ENCODE data around the gene ACTMAP.

ACTMAP gene

DNA sequence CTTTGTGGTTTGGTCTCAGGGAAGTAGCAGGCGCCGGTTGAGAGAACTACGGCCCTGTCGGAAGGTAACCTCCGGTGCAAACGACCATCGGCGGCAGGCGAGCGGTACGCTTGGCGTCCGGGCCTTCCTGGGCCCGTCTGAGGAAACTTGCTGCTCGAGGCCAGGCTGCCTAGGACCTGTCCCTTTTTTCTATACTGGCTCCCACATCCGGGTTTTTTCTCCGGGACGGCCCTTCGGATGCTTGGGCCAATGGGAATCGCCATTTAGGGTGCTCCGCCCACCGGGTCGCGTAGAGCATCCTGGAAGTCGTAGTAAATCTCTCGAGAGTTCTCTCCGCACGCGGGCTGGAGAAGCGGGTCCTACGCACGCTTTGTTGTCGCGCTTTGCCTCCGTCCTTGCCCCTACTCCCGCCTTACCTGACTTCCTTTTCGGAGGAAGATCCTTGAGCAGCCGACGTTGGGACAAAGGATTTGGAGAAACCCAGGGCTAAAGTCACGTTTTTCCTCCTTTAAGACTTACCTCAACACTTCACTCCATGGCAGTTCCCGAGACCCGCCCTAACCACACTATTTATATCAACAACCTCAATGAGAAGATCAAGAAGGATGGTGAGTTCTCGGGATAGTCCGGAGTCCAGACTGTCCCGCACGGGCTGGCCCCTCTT is 729 bp upstream of the ACTMAP start, which contains the start of gene SNRPA (continued):
- TF ChIP-seq KLF17 (tag by site-specific recombination; IDR thresholded peaks at IDR 0.05) (no peak), ZNF558 (tag by site-specific recombination; IDR thresholded peaks at IDR 0.05) (0 out of 2 replicates have a peak, but pooled peaks have one; percentile 19), ZNF114 (tag by site-specific recombination; IDR thresholded peaks at IDR 0.05) (no peak), OSR2 (tag by site-specific recombination; IDR thresholded peaks at IDR 0.05) (no peak), ZNF398 (tag by site-specific recombination; IDR thresholded peaks at IDR 0.05) (no peak), PATZ1 (tag by site-specific recombination; IDR thresholded peaks at IDR 0.05) (no peak; the same call in 1 of the 2 replicates), ZNF76 (tag by site-specific recombination; IDR thresholded peaks at IDR 0.05; ENCODE audit: borderline replicate concordance, low read depth) (peak; percentile 83), ZBTB7A (tag by site-specific recombination; IDR thresholded peaks at IDR 0.05; ENCODE audit: low read depth) (no peak), ZBTB21 (tag by site-specific recombination; IDR thresholded peaks at IDR 0.05) (no peak; the same call in 1 of the 2 replicates), ZNF529 (tag by site-specific recombination; IDR thresholded peaks at IDR 0.05; ENCODE audit: insufficient replicate concordance) (no peak), ZNF341 (tag by site-specific recombination; IDR thresholded peaks at IDR 0.05; ENCODE audit: low read depth) (peak; percentile 95), ZEB2 (tag by site-specific recombination; IDR thresholded peaks at IDR 0.05) (peak; percentile 23; the same call in 1 of the 2 replicates), ZBTB6 (tag by site-specific recombination; IDR thresholded peaks at IDR 0.05) (peak; percentile 19; the same call in 1 of the 2 replicates), ZNF585B (tag by site-specific recombination; IDR thresholded peaks at IDR 0.05) (no peak), ZNF433 (tag by site-specific recombination; IDR thresholded peaks at IDR 0.05; ENCODE audit: low read depth) (no peak), KLF16 (tag by site-specific recombination; IDR thresholded peaks at IDR 0.05) (no peak; the same call in none of the 2 replicates), ZNF112 (tag by site-specific recombination; IDR thresholded peaks at IDR 0.05) (no peak), ZNF239 (tag by site-specific recombination; IDR thresholded peaks at IDR 0.05) (no peak), ZNF16 (tag by site-specific recombination; IDR thresholded peaks at IDR 0.05; ENCODE audit: low read depth) (no peak), ZNF184 (tag by site-specific recombination; IDR thresholded peaks at IDR 0.05) (no peak), ZNF202 (tag by site-specific recombination; IDR thresholded peaks at IDR 0.05; ENCODE audit: borderline replicate concordance) (no peak), SP2 (tag by site-specific recombination; IDR thresholded peaks at IDR 0.05) (no peak; the same call in 1 of the 2 replicates), ZNF521 (tag by site-specific recombination; IDR thresholded peaks at IDR 0.05) (no peak), ZNF544 (tag by site-specific recombination; IDR thresholded peaks at IDR 0.05) (no peak)
- TF ChIP-seq, protein P1, sequence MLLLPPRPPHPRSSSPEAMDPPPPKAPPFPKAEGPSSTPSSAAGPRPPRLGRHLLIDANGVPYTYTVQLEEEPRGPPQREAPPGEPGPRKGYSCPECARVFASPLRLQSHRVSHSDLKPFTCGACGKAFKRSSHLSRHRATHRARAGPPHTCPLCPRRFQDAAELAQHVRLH (tag by site-specific recombination; IDR thresholded peaks at IDR 0.05), result no peak
- TF ChIP-seq, protein P2, sequence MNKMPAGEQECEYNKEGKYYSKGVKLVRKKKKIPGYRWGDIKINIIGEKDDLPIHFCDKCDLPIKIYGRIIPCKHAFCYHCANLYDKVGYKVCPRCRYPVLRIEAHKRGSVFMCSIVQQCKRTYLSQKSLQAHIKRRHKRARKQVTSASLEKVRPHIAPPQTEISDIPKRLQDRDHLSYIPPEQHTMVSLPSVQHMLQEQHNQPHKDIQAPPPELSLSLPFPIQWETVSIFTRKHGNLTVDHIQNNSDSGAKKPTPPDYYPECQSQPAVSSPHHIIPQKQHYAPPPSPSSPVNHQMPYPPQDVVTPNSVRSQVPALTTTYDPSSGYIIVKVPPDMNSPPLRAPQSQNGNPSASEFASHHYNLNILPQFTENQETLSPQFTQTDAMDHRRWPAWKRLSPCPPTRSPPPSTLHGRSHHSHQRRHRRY (tag by site-specific recombination; IDR thresholded peaks at IDR 0.05), result 0 out of 2 replicates have a peak, but pooled peaks have one; percentile 64
- TF ChIP-seq, protein P3, sequence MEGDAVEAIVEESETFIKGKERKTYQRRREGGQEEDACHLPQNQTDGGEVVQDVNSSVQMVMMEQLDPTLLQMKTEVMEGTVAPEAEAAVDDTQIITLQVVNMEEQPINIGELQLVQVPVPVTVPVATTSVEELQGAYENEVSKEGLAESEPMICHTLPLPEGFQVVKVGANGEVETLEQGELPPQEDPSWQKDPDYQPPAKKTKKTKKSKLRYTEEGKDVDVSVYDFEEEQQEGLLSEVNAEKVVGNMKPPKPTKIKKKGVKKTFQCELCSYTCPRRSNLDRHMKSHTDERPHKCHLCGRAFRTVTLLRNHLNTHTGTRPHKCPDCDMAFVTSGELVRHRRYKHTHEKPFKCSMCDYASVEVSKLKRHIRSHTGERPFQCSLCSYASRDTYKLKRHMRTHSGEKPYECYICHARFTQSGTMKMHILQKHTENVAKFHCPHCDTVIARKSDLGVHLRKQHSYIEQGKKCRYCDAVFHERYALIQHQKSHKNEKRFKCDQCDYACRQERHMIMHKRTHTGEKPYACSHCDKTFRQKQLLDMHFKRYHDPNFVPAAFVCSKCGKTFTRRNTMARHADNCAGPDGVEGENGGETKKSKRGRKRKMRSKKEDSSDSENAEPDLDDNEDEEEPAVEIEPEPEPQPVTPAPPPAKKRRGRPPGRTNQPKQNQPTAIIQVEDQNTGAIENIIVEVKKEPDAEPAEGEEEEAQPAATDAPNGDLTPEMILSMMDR (tag by site-specific recombination; IDR thresholded peaks at IDR 0.05), result no peak
- TF ChIP-seq, protein P4, sequence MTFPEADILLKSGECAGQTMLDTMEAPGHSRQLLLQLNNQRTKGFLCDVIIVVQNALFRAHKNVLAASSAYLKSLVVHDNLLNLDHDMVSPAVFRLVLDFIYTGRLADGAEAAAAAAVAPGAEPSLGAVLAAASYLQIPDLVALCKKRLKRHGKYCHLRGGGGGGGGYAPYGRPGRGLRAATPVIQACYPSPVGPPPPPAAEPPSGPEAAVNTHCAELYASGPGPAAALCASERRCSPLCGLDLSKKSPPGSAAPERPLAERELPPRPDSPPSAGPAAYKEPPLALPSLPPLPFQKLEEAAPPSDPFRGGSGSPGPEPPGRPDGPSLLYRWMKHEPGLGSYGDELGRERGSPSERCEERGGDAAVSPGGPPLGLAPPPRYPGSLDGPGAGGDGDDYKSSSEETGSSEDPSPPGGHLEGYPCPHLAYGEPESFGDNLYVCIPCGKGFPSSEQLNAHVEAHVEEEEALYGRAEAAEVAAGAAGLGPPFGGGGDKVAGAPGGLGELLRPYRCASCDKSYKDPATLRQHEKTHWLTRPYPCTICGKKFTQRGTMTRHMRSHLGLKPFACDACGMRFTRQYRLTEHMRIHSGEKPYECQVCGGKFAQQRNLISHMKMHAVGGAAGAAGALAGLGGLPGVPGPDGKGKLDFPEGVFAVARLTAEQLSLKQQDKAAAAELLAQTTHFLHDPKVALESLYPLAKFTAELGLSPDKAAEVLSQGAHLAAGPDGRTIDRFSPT (tag by site-specific recombination; IDR thresholded peaks at IDR 0.05), result no peak
